BE2C (cell line): Measurements from ENCODE around the gene TMA7.

Experiments used
- DNase-seq: peaks from one replicate; pipeline ENCODE4 v3.0.0-alpha.2; 2020
- H3K27me3 ChIP-seq: fragments of 250-450 bp; sonication (Bioruptor Pico); 2 replicates; pipeline ENCODE4 v1.5.1; 2020; ENCODE audit warnings: mild to moderate bottlenecking
- H3K36me3 ChIP-seq: fragments of 250-450 bp; sonication (Bioruptor Pico); 2 replicates; pipeline ENCODE4 v1.5.1; 2020; ENCODE audit warnings: mild to moderate bottlenecking
- H3K4me1 ChIP-seq: fragments of 250-450 bp; sonication (Bioruptor Pico); 2 replicates; pipeline ENCODE4 v1.5.1; 2020
- H3K4me3 ChIP-seq: 2 replicates; pipeline ENCODE4 v1.5.1; 2011; ENCODE audit warnings: low read depth, low read length
- H3K9me3 ChIP-seq: fragments of 250-450 bp; sonication (Bioruptor Pico); 2 replicates; pipeline ENCODE4 v1.5.1; 2020
- CTCF ChIP-seq: IDR thresholded peaks from 2 replicates; pipeline ENCODE4 v1.5.1; 2012; ENCODE audit warnings: mild to moderate bottlenecking, low read depth, low read length

TMA7 gene

GRCh38 chr3:48416546-48416945 lies 23.5 kb upstream of the TMA7 start:
- H3K36me3 ChIP-seq, result no peaks in the 10 kb centered on the region
- no peaks in the 10 kb centered on the region for H3K4me1 ChIP-seq
- H3K4me3 ChIP-seq, result no peak overlapping the region
- TF ChIP-seq CTCF, result no peak
- no peak for DNase-seq
- H3K27me3 ChIP-seq, result no peaks in the 10 kb centered on the region
- no peaks in the 10 kb centered on the region for H3K9me3 ChIP-seq

GRCh38 chr3:48417529-48418108 lies 22.4 kb upstream of the TMA7 start:
- no peak for DNase-seq
- H3K36me3 ChIP-seq, result no peaks in the 10 kb centered on the region
- no peaks in the 10 kb centered on the region for H3K27me3 ChIP-seq
- TF ChIP-seq CTCF, result no peak
- H3K4me3 ChIP-seq, result no peak overlapping the region
- H3K4me1 ChIP-seq, result no peaks in the 10 kb centered on the region
- H3K9me3 ChIP-seq, result no peaks in the 10 kb centered on the region

DNA sequence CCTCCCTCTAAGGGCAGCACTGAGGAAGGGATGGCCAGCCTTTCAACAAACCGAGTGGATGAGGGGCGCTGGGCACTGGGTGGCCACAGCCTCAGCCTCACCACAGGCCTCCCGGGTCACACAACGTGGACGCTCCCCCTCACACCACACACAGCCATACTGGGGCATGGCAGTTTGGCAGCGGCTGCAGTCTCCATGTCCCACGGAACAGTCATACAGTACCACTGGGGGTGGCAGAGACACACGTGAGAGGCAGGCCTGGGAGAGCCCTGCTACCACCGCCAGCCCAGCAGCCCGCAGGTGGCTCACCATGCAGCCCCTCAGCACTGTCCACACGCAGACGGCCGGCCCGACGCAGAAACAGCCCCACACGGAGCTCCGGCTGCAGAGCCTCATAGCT lies 21.9 kb upstream of the TMA7 start:
- Histone ChIP-seq H3K4me1 (no peaks in the 10 kb centered on the region), H3K36me3 (no peaks in the 10 kb centered on the region)
- no peak for TF ChIP-seq CTCF

GRCh38 chr3:48418651-48419050 lies 21.4 kb upstream of the TMA7 start:
- TF ChIP-seq CTCF, result no peak
- Histone ChIP-seq H3K27me3 (no peaks in the 10 kb centered on the region), H3K4me1 (no peaks in the 10 kb centered on the region), H3K36me3 (no peaks in the 10 kb centered on the region), H3K4me3 (no peak overlapping the region), H3K9me3 (no peaks in the 10 kb centered on the region)
- no peak for DNase-seq

More for the DNA sequence above, 21.9 kb upstream of the TMA7 start:
- no peak for DNase-seq
- Histone ChIP-seq H3K9me3 (no peaks in the 10 kb centered on the region), H3K4me3 (no peak overlapping the region), H3K27me3 (no peaks in the 10 kb centered on the region)

DNA sequence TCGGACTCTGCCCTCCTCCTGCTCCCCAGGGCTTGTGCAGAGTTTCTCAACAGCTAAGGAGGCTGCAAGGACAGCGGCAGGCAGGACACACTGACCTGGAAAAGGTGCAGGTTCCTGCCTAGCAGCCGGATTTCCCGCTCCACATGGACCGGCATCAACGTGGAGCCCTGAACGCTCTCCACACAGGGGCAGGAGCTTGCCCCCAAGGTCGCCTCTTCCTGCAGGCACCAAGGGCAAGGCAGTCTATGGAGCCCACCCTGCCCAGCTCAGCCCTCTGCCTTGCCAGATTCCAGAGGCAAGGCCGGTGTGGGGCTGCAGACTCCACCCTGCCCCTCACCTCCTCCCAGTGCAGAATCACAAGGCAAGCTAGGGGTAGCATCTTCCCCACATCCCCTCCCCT lies 20.9 kb upstream of the TMA7 start:
- no peaks in the 10 kb centered on the region for H3K36me3 ChIP-seq
- H3K27me3 ChIP-seq, result no peaks in the 10 kb centered on the region

More for the DNA sequence above, 20.9 kb upstream of the TMA7 start:
- no peak for TF ChIP-seq CTCF
- H3K9me3 ChIP-seq, result no peaks in the 10 kb centered on the region
- no peak overlapping the region for H3K4me3 ChIP-seq
- no peaks in the 10 kb centered on the region for H3K4me1 ChIP-seq
- DNase-seq, result no peak
